Measurements from ENCODE around the gene MAD1L1. TPM values are rescaled to one million over a fixed set of nuclear protein-coding genes. Genes with fewer than 3 reads are reported as not detected.

The MAD1L1 gene
- total and polyA plus RNA-seq, 2 of the 4 experiments (the other 2 are of a cell fraction) = 29.0 to 40.9 TPM

DNA sequence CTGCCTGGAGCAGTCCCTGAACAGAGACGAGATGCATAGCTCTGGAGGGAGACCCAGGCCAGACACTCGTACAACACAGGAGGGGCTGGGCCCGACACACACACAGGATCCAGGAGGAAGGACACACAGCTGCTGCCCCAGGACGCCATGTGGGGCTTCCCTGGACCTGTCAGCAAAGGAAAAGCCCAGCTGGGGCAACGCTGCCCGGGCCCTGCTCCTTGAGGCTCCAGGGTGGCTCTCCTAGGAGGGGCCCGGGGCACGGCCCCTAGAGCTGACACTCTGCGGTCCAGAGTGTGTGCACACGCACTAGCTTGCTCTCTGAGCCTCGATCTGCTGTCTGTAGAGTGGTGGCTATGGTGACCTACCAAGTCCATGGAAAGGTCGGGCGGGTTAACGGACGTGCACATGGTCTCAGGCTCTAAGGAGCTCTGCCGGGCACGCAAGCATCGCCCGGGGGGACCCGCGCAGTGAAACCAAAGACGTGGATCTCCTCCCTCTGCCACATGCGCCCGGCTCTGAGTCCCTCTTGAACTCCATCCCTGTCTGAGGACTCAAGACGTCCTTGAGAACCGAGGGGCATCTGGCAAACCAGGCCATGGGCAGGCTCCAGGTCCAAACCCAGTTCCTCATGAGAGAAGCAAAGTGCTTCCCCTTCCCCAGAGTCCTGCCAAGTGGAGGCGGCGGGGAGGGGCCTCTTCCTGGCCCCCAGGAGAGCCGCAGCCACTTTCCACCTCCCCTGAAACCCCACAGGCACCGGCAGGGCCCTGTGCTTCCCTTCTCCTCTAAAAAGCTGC is 283.7 kb downstream of the MAD1L1 start:
- CTCF ChIA-PET = no interaction called here
- 83% methylated on average over 7 of the region's 30 CpGs; no CpG with 5 or more reads in 1 of the 2 experiments for WGBS, 2 experiments (ENCODE audit: extremely low coverage in 2 of 2, insufficient read length in 1 of 2)
- TF ChIP-seq POLR2A (IDR thresholded peaks at IDR 0.05; ENCODE audit: low read depth, low read length) = no peak
- TF ChIP-seq BHLHE40 (IDR thresholded peaks at IDR 0.05; ENCODE audit: low read depth, low read length) = no peak
- TF ChIP-seq SMC3 (IDR thresholded peaks at IDR 0.05; ENCODE audit: low read depth, low read length) = no peak
- TF ChIP-seq, protein P1, sequence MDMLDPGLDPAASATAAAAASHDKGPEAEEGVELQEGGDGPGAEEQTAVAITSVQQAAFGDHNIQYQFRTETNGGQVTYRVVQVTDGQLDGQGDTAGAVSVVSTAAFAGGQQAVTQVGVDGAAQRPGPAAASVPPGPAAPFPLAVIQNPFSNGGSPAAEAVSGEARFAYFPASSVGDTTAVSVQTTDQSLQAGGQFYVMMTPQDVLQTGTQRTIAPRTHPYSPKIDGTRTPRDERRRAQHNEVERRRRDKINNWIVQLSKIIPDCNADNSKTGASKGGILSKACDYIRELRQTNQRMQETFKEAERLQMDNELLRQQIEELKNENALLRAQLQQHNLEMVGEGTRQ (IDR thresholded peaks at IDR 0.05; ENCODE audit: low read depth, low read length) = no peak
- TF ChIP-seq MXI1 (IDR thresholded peaks at IDR 0.05; ENCODE audit: borderline replicate concordance, low read depth, low read length) = no peak
- TF ChIP-seq CEBPB (IDR thresholded peaks at IDR 0.05; ENCODE audit: low read depth, low read length) = no peak
- TF ChIP-seq NFE2L2 (IDR thresholded peaks at IDR 0.05; ENCODE audit: low read depth, low read length) = no peak
- no peak for TF ChIP-seq RAD21 (IDR thresholded peaks at IDR 0.05; ENCODE audit: low read length)
- no peak for TF ChIP-seq FOS (IDR thresholded peaks at IDR 0.05; ENCODE audit: low read depth, low read length)
- TF ChIP-seq MAFK (IDR thresholded peaks at IDR 0.05; ENCODE audit: low read depth, low read length) = no peak
- no peak for TF ChIP-seq RFX5 (IDR thresholded peaks at IDR 0.05; ENCODE audit: low read depth, low read length)
- TF ChIP-seq, protein P2, sequence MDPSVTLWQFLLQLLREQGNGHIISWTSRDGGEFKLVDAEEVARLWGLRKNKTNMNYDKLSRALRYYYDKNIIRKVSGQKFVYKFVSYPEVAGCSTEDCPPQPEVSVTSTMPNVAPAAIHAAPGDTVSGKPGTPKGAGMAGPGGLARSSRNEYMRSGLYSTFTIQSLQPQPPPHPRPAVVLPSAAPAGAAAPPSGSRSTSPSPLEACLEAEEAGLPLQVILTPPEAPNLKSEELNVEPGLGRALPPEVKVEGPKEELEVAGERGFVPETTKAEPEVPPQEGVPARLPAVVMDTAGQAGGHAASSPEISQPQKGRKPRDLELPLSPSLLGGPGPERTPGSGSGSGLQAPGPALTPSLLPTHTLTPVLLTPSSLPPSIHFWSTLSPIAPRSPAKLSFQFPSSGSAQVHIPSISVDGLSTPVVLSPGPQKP (IDR thresholded peaks at IDR 0.05; ENCODE audit: borderline replicate concordance, low read depth, low read length) = no peak
- TF ChIP-seq, protein P3, sequence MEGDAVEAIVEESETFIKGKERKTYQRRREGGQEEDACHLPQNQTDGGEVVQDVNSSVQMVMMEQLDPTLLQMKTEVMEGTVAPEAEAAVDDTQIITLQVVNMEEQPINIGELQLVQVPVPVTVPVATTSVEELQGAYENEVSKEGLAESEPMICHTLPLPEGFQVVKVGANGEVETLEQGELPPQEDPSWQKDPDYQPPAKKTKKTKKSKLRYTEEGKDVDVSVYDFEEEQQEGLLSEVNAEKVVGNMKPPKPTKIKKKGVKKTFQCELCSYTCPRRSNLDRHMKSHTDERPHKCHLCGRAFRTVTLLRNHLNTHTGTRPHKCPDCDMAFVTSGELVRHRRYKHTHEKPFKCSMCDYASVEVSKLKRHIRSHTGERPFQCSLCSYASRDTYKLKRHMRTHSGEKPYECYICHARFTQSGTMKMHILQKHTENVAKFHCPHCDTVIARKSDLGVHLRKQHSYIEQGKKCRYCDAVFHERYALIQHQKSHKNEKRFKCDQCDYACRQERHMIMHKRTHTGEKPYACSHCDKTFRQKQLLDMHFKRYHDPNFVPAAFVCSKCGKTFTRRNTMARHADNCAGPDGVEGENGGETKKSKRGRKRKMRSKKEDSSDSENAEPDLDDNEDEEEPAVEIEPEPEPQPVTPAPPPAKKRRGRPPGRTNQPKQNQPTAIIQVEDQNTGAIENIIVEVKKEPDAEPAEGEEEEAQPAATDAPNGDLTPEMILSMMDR (conservative IDR thresholded peaks at IDR 0.05; ENCODE audit: low read depth, low read length) = no peak
- TF ChIP-seq CHD1 (IDR thresholded peaks at IDR 0.05; ENCODE audit: low read depth, low read length) = no peak
- no peak for TF ChIP-seq MAZ (IDR thresholded peaks at IDR 0.05; ENCODE audit: borderline replicate concordance, low read depth, low read length)

More for the DNA sequence above, 283.7 kb downstream of the MAD1L1 start:
- Histone ChIP-seq H3K18ac (ENCODE audit: low read depth, low read length) (no peak overlapping the region), H3K9ac (ENCODE audit: low read depth, low read length) (no peak overlapping the region), H2AK5ac (ENCODE audit: low read depth, low read length) (no peak overlapping the region), H2BK5ac (ENCODE audit: low read depth, low read length, poor library complexity, severe bottlenecking) (no peak overlapping the region), H3K27ac (ENCODE audit: insufficient read depth, low read length) (no peak overlapping the region), H2AFZ (replicated peaks; ENCODE audit: low read length, poor library complexity) (no peak overlapping the region), H3K4ac (ENCODE audit: low read depth, low read length) (no peak overlapping the region), H3K9me1 (ENCODE audit: insufficient read depth, low read length) (peaks cover 2% of the 10 kb centered on the region; the same call in 1 of the 2 replicates), H2BK120ac (ENCODE audit: low read depth, low read length) (no peak overlapping the region), H3K4me2 (ENCODE audit: low read depth, low read length) (no peak overlapping the region), H3K14ac (replicated peaks; ENCODE audit: low read depth, low read length) (no peak overlapping the region), H3K23ac (ENCODE audit: low read depth, low read length) (no peak overlapping the region), H2BK20ac (ENCODE audit: low read depth, low read length) (no peak overlapping the region), H4K91ac (ENCODE audit: insufficient read depth, low read depth, low read length) (no peak overlapping the region), H4K5ac (ENCODE audit: low read depth, low read length) (no peak overlapping the region), H3K36me3 (ENCODE audit: control insufficient read depth, insufficient read depth, low read length) (peaks cover 2% of the 10 kb centered on the region; the same call in 1 of the 2 replicates), H3K4me3 (ENCODE audit: insufficient read depth, low read depth, low read length) (no peak overlapping the region), H4K20me1 (ENCODE audit: insufficient read depth, low read length) (no peaks in the 10 kb centered on the region; the same call in 1 of the 2 replicates), H2BK15ac (ENCODE audit: low read depth, low read length) (no peak overlapping the region), H4K8ac (ENCODE audit: low read depth in 2 of 2, low read length in 2 of 2) (no peak overlapping the region), H3K9me3 (ENCODE audit: control insufficient read depth, insufficient read depth, low read length) (no peaks in the 10 kb centered on the region), H3K4me1 (ENCODE audit: control insufficient read depth, insufficient read depth, low read length) (no peaks in the 10 kb centered on the region), H2AK9ac (replicated peaks; ENCODE audit: low read depth, low read length, poor library complexity) (peak overlapping the region; percentile 65), H3K27me3 (ENCODE audit: control insufficient read depth, insufficient read depth, low read length) (no peaks in the 10 kb centered on the region), H3K56ac (ENCODE audit: extremely low read depth, insufficient read depth, low read length) (no peak overlapping the region), H3K79me1 (ENCODE audit: low read depth in 1 of 2, low read length in 2 of 2) (peaks cover 0 to 5% of the 10 kb centered on the region in 2 experiments; a peak in 1 of 4 replicates)
- BruUV-seq (replicated peaks) = no TSS peak
- no peak for ATAC-seq (ENCODE audit: low read depth)
- POLR2A ChIA-PET (ENCODE audit: unreplicated experiment) = no interaction called here
- dilution Hi-C loops (cut with HindIII; ENCODE audit: low sequenced_read_pairs, unreplicated experiment) = no loop called here
- DNase-seq = no peak
- in situ Hi-C loops (cut with MboI; ENCODE audit: low sequenced_read_pairs) = no loop called here
- intact Hi-C loops (cut with micrococcal nuclease) = no loop called here
